Endothelial cell of umbilical vein (primary cell): ENCODE data around the gene RAB3GAP1. TPM values are rescaled to one million over a fixed set of nuclear protein-coding genes. Genes with fewer than 3 reads are reported as not detected.

Experiments
- BruUV-seq: library from RNA; stranded (reverse); fragments of 400-500 nt; replicated peaks from 2 replicates; lab custom pipeline; 2021; lab: Mats Ljungman, UMichigan
- CTCF ChIA-PET: fragments of 300-600, 350-600 bp; sonication (Branson Sonifier 250); formaldehyde crosslinking; loops from one replicate; lab custom pipeline; 2021; ENCODE audit warnings: antibody characterized with exemption, inconsistent platforms; lab: Charles Lee
- POLR2A ChIA-PET: fragments of 300-600, 350-600 bp; sonication (Branson Sonifier 250); formaldehyde crosslinking; loops from one replicate; lab custom pipeline; 2021; ENCODE audit warnings: antibody characterized with exemption, inconsistent platforms; lab: Charles Lee
- DNase-seq: peaks from one replicate; pipeline ENCODE4 v3.0.0-alpha.2; 2011; ENCODE audit warnings: low read depth, low spot score
- FAIRE-seq: peaks from 2 replicates; lab custom pipeline; 2011; peaks lifted over from hg19 to GRCh38; lab: Jason Lieb, UNC
- H2AFZ ChIP-seq: 2 replicates; pipeline ENCODE4 v1.6.0; 2012; ENCODE audit warnings: low read depth, low read length, control low read depth, inconsistent platforms
- H3K27ac ChIP-seq: 2 replicates; pipeline ENCODE4 v1.5.1; 2011; ENCODE audit warnings: low read depth, mild to moderate bottlenecking, control low read depth, low read length, moderate library complexity; ENCODE audit not compliant: insufficient read depth
- H3K27me3 ChIP-seq, 2 experiments: 2 replicates each; pipeline versions ENCODE4 v1.6.0 to v1.6.1; 2011; ENCODE audit warnings: low read length in 2 of 2, mixed read lengths in 1 of 2; ENCODE audit not compliant: control insufficient read depth in 2 of 2, insufficient read depth in 2 of 2
- H3K36me3 ChIP-seq, 2 experiments: 2 replicates in 1 of 2; 3 replicates in 1 of 2; pipeline ENCODE4 v1.5.1; 2011; ENCODE audit warnings: low read length in 2 of 2, mild to moderate bottlenecking in 1 of 2, moderate library complexity in 1 of 2; ENCODE audit not compliant: control insufficient read depth in 2 of 2, insufficient read depth in 2 of 2; ENCODE audit errors: extremely low read depth in 1 of 2
- H3K4me1 ChIP-seq: 3 replicates; pipeline ENCODE4 v1.5.1; 2011; ENCODE audit warnings: mild to moderate bottlenecking, low read length; ENCODE audit not compliant: control insufficient read depth, insufficient read depth; ENCODE audit errors: extremely low read depth
- H3K4me2 ChIP-seq: 2 replicates; pipeline ENCODE4 v1.6.1; 2011; ENCODE audit warnings: low read length, control low read depth, mixed read lengths; ENCODE audit not compliant: insufficient read depth
- H3K4me3 ChIP-seq, 3 experiments: fragments of 200-600 bp in 1 of 3; sonication (generic), shearing (Covaris generic) in 1 of 3; replicated peaks in 1 of 3; 2 replicates each; pipeline ENCODE4 v1.5.1; 2011 to 2016; ENCODE audit warnings: control low read depth in 3 of 3, low read length in 3 of 3, mild to moderate bottlenecking in 2 of 3, inconsistent platforms in 1 of 3, low read depth in 1 of 3, moderate library complexity in 1 of 3; ENCODE audit not compliant: insufficient read depth in 1 of 3
- H3K79me2 ChIP-seq: 2 replicates; pipeline ENCODE4 v1.6.0; 2012; ENCODE audit warnings: low read length, inconsistent platforms; ENCODE audit not compliant: control insufficient read depth, insufficient read depth
- H3K9ac ChIP-seq: replicated peaks from 2 replicates; pipeline ENCODE3; 2011; ENCODE audit warnings: low read length, control low read depth; ENCODE audit not compliant: insufficient read depth; ENCODE audit errors: extremely low read depth
- H3K9me1 ChIP-seq: replicated peaks from 3 replicates; pipeline ENCODE4 v1.6.0; 2011; ENCODE audit warnings: mild to moderate bottlenecking, low read length; ENCODE audit not compliant: control insufficient read depth, insufficient read depth; ENCODE audit errors: extremely low read depth
- H3K9me3 ChIP-seq: replicated peaks from 2 replicates; pipeline ENCODE4 v1.5.1; 2012; ENCODE audit warnings: low read length, inconsistent platforms; ENCODE audit not compliant: control insufficient read depth, insufficient read depth
- H4K20me1 ChIP-seq: replicated peaks from 2 replicates; pipeline ENCODE3; 2011; ENCODE audit warnings: mild to moderate bottlenecking, low read length; ENCODE audit not compliant: control insufficient read depth, insufficient read depth; ENCODE audit errors: extremely low read depth
- CTCF ChIP-seq, 2 donors: IDR thresholded peaks; 1 replicate in 1 of 2; 2 replicates in 1 of 2; pipeline ENCODE4 v1.5.1; 2011; ENCODE audit warnings: low read length in 2 of 2, mild to moderate bottlenecking in 2 of 2, moderate library complexity in 2 of 2, control low read depth in 1 of 2, inconsistent platforms in 1 of 2, low read depth in 1 of 2; ENCODE audit not compliant: insufficient read depth in 1 of 2; ENCODE audit errors: extremely low read depth in 1 of 2
- EZH2 ChIP-seq: IDR thresholded peaks from 2 replicates; pipeline ENCODE4 v1.6.1; 2012; ENCODE audit warnings: borderline replicate concordance, low read depth, mild to moderate bottlenecking, moderate library complexity, low read length, inconsistent platforms; ENCODE audit not compliant: severe bottlenecking
- FOS ChIP-seq: IDR thresholded peaks from 2 replicates; pipeline ENCODE4 v1.6.1; 2011; ENCODE audit warnings: mild to moderate bottlenecking, low read length, moderate library complexity, borderline replicate concordance; ENCODE audit not compliant: insufficient read depth
- GATA2 ChIP-seq: IDR thresholded peaks from 2 replicates; pipeline ENCODE4 v1.7.0; 2011; ENCODE audit warnings: low read depth, mild to moderate bottlenecking, moderate library complexity, mixed read lengths, low read length; ENCODE audit not compliant: insufficient read length, insufficient read depth
- JUN ChIP-seq: IDR thresholded peaks from 2 replicates; pipeline ENCODE4 v1.6.1; 2011; ENCODE audit warnings: borderline replicate concordance, low read depth; ENCODE audit not compliant: insufficient read length, insufficient read depth
- MAX ChIP-seq: IDR thresholded peaks from 2 replicates; pipeline ENCODE4 v1.6.1; 2011; ENCODE audit not compliant: insufficient read depth, insufficient read length
- MYC ChIP-seq: IDR thresholded peaks from one replicate; pipeline ENCODE4 v1.6.1; 2011; ENCODE audit warnings: mild to moderate bottlenecking, low read depth, low read length
- POLR2A ChIP-seq: IDR thresholded peaks from 2 replicates; pipeline ENCODE4 v1.6.1; 2012; ENCODE audit warnings: low read depth, mild to moderate bottlenecking, control low read depth, low read length
- POLR2AphosphoS5 ChIP-seq: IDR thresholded peaks from 2 replicates; pipeline ENCODE4 v1.6.1; 2012; ENCODE audit warnings: low read depth, mild to moderate bottlenecking, control low read depth, low read length, moderate library complexity; ENCODE audit not compliant: insufficient read depth
- dilution Hi-C: fragments of 300-500 bp; cut with MboI; formaldehyde crosslinking; loops from one replicate; pipeline ENCODE4 v1.15.0; 2019; ENCODE audit warnings: low sequenced_read_pairs; ENCODE audit not compliant: extremely low pct_ligation_motif_present
- intact Hi-C: fragments of 100-400 bp; cut with micrococcal nuclease; formaldehyde crosslinking; loops from one replicate; pipeline ENCODE4 v1.10.0; 2022
- polyA plus RNA-seq, 4 experiments: library from polyadenylated mRNA; depleted of rRNA in 3 of 4; stranded (reverse) in 3 of 4; unstranded in 1 of 4; fragments of >200 nt; gene quantifications; 2 replicates each; pipeline versions ENCODE4 v1.2.1 to v1.2.3, GENCODE V29; 2011 to 2012; ENCODE audit warnings: missing spikeins in 1 of 4
- total RNA-seq: library from RNA; stranded (reverse); gene quantifications from 2 replicates; pipeline ENCODE4 v1.2.3, GENCODE V29; 2021

The RAB3GAP1 gene
- total and polyA plus RNA-seq, 2 donors (not counting 3 experiments of a cell fraction or from before 2014, with no cell fraction given): 14.9 to 39.5 TPM

GRCh38 chr2:135140606-135141005 lies 88.5 kb downstream of the RAB3GAP1 start:
- H3K27me3 ChIP-seq: no peaks in the 10 kb centered on the region
- POLR2A ChIA-PET: no interaction called here
- intact Hi-C loops (no loop called here), dilution Hi-C loops (no loop called here)
- H4K20me1 ChIP-seq: no peaks in the 10 kb centered on the region
- H3K4me3 ChIP-seq: no peak overlapping the region
- no peaks in the 10 kb centered on the region for H3K9me3 ChIP-seq
- no TSS peak for BruUV-seq
- H3K79me2 ChIP-seq: peaks cover 2% of the 10 kb centered on the region
- TF ChIP-seq POLR2AphosphoS5 (no peak), MYC (no peak), EZH2 (no peak), MAX (no peak), POLR2A (no peak), CTCF (IDR thresholded peaks at IDR 0.05; ENCODE audit: extremely low read depth in 1 of 2, insufficient read depth in 1 of 2, low read depth in 1 of 2, low read length in 2 of 2) (no peak), JUN (no peak), FOS (no peak), GATA2 (no peak)
- DNase-seq: no peak
- no peaks in the 10 kb centered on the region for H3K4me1 ChIP-seq
- H3K36me3 ChIP-seq: peaks cover 3 to 4% of the 10 kb centered on the region in 2 experiments
- H3K9ac ChIP-seq: no peak overlapping the region
- H3K4me2 ChIP-seq: no peak overlapping the region
- no peak overlapping the region for H2AFZ ChIP-seq
- no peaks in the 10 kb centered on the region for H3K9me1 ChIP-seq
- CTCF ChIA-PET: interaction anchor here (0.5 kb wide), 1 partner anchor 385 kb away, joined by 4 read pairs; no protein-coding TSS in a partner anchor
- H3K27ac ChIP-seq: no peak overlapping the region
- FAIRE-seq: no peak
